ENCODE measurements around the gene CRIP1. TPM values are rescaled to one million over a fixed set of nuclear protein-coding genes. Genes with fewer than 3 reads are reported as not detected.

CRIP1 gene
- total and polyA plus RNA-seq, 12 donors = 34.0 to 170 (median 56.0) TPM

DNA sequence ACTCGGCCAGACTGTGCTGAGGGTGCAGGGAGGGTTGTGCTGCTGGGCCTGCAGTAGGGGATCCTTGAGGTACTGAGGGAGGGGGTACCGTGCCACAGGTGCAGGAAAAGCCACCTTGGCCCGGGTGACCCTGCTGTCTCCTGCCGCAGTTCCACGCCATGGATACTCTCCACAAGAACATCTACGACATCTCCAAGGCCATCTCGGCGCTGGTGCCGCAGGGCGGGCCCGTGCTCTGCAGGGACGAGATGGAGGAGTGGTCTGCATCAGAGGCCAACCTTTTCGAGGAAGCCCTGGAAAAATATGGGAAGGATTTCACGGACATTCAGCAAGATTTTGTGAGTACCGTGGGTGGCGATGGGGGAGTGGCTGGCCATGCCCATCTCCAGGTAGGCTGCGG, 26.1 kb upstream of the CRIP1 start:
- intact Hi-C loops (cut with DNase I) = no loop called here
- no peaks in the 10 kb centered on the region for H3K9me3 ChIP-seq
- ATAC-seq = no peak
- no peaks in the 10 kb centered on the region for H3K27me3 ChIP-seq
- TF ChIP-seq, protein P1, sequence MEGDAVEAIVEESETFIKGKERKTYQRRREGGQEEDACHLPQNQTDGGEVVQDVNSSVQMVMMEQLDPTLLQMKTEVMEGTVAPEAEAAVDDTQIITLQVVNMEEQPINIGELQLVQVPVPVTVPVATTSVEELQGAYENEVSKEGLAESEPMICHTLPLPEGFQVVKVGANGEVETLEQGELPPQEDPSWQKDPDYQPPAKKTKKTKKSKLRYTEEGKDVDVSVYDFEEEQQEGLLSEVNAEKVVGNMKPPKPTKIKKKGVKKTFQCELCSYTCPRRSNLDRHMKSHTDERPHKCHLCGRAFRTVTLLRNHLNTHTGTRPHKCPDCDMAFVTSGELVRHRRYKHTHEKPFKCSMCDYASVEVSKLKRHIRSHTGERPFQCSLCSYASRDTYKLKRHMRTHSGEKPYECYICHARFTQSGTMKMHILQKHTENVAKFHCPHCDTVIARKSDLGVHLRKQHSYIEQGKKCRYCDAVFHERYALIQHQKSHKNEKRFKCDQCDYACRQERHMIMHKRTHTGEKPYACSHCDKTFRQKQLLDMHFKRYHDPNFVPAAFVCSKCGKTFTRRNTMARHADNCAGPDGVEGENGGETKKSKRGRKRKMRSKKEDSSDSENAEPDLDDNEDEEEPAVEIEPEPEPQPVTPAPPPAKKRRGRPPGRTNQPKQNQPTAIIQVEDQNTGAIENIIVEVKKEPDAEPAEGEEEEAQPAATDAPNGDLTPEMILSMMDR (IDR thresholded peaks at IDR 0.05) = no peak
- no peak overlapping the region for H3K27ac ChIP-seq
- 95 to 97% methylated on average over 17 of the region's 17 CpGs for WGBS, 2 donors
- peaks cover 0 to 26% (median 13%) of the 10 kb centered on the region in 9 donors for H3K4me1 ChIP-seq
- peaks cover 0 to 87% (median 44%) of the 10 kb centered on the region in 9 donors for H3K36me3 ChIP-seq
- no peak for DNase-seq
- no peak overlapping the region for H3K4me3 ChIP-seq

DNA sequence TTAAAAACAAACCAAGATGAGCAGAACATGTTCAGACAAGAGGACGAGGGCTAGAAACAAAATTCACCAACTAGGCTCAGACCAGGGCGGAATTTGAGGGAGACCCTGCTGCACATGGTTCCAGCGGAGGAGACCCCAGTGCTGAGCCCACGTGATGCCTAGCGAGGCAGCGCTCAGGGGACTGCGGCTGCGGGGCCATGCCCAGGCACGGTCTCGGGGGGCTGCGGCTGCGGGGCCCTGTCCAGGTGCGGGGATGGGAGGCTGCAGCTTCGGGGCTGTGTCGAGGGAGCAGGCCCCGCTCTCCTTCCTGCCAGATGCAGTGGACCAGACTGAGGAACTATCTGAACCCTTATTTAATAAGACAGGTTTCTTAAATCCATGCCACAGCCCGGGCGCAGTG, 24.8 kb upstream of the CRIP1 start:
- peaks cover 3 to 38% (median 15%) of the 10 kb centered on the region in 9 donors for H3K4me1 ChIP-seq
- no peak overlapping the region for H3K27ac ChIP-seq
- DNase-seq (no peak), ATAC-seq (no peak)
- no peaks in the 10 kb centered on the region for H3K27me3 ChIP-seq
- TF ChIP-seq, protein P1 (IDR thresholded peaks at IDR 0.05) = no peak
- H3K4me3 ChIP-seq = no peak overlapping the region
- peaks cover 0 to 86% (median 40%) of the 10 kb centered on the region in 9 donors for H3K36me3 ChIP-seq
- no peaks in the 10 kb centered on the region for H3K9me3 ChIP-seq
- 96 to 98% methylated on average over 14 to 18 of the region's 18 CpGs for WGBS, 2 donors
- intact Hi-C loops (cut with DNase I) = no loop called here

DNA sequence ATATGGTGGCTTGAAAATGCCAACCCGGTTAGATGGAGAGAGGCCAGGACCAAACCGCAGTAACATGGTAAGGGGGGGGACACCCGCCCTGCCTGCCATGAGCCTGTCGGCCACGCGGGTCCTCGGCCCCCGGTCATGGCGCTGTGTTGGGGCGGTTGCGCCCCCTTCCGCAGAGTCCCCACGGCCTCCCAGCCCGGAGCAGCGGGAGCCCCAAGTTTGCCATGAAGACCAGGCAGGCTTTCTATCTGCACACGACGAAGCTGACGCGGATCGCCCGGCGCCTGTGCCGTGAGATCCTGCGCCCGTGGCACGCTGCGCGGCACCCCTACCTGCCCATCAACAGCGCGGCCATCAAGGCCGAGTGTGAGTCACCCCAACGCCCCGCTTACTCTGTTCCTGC, 22.2 kb upstream of the CRIP1 start:
- H3K27ac ChIP-seq = peak overlapping the region in 7 of 10 donors; percentile 88 to 100 (median 100)
- DNase-seq = no peak
- WGBS, 2 donors = 94 to 96% methylated on average over 33 of the region's 33 CpGs
- TF ChIP-seq, protein P1 (IDR thresholded peaks at IDR 0.05) = no peak
- H3K9me3 ChIP-seq = no peaks in the 10 kb centered on the region
- peaks cover 21 to 64% (median 40%) of the 10 kb centered on the region in 9 donors for H3K4me1 ChIP-seq
- no peaks in the 10 kb centered on the region for H3K27me3 ChIP-seq
- H3K36me3 ChIP-seq = peaks cover 0 to 85% (median 34%) of the 10 kb centered on the region in 9 donors
- H3K4me3 ChIP-seq = no peak overlapping the region
- ATAC-seq = no peak
- intact Hi-C loops (cut with DNase I) = no loop called here

DNA sequence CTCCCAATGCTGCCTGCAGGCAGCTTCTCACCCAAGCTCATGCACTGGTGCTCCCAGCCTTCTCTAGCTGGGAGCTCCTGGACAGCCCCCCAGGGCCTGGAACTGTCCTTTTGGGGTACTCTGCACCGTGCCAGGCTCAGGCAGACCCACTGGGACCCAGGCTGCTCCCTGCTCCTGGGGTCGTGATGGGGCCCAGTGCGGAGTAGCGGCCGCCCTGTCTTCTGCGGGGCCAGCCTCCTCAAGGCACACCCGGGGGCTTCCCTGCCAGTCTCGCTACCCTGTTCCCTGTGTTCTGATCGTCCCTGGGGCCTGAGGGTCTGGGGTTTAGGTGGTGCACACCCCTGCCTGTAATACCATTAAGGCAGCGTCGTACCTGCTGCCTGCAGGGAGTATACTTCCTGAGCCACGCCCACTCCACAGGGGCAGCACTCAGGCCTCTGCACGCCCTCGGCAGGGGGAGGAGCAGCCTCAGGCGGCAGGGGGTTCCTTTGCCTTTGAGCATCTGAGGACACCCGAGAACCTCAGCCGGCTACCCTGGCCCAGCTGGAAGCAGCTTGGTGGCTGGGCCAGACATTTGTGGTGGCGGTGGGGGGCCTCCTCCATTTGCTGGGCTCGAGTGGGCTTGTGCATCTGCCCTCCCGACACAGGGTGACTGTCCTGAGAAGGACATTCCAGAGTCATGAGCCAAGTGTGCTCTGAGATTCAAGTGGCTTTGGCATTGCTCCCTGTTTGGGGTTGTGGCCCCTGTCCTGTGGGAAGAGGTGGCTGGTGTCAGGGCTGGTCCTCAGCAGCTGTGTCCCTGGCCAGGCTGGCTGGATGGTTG, 21.3 kb upstream of the CRIP1 start:
- intact Hi-C loops (cut with DNase I) = no loop called here

More for the DNA sequence above, 21.3 kb upstream of the CRIP1 start:
- H3K4me3 ChIP-seq = no peak overlapping the region
- DNase-seq (peak; percentile 62 to 82), ATAC-seq (peak; percentile 32 to 70 (median 54))
- H3K27me3 ChIP-seq = no peaks in the 10 kb centered on the region
- TF ChIP-seq, protein P1 (IDR thresholded peaks at IDR 0.05) = no peak
- H3K36me3 ChIP-seq = peaks cover 0 to 84% (median 34%) of the 10 kb centered on the region in 9 donors
- peaks cover 28 to 73% (median 46%) of the 10 kb centered on the region in 9 donors for H3K4me1 ChIP-seq
- 58 to 70% methylated on average over 20 of the region's 20 CpGs for WGBS, 2 donors
- peak overlapping the region; percentile 69 to 100 (median 100) for H3K27ac ChIP-seq
- no peaks in the 10 kb centered on the region for H3K9me3 ChIP-seq
